CD14-positive monocyte (primary cell): ENCODE data around the gene HEPACAM2. TPM values are rescaled to one million over a fixed set of nuclear protein-coding genes. Genes with fewer than 3 reads are reported as not detected.

Source experiments
- DNase-seq, 3 donors: peaks; one replicate each; pipeline ENCODE4 v3.0.0-alpha.2; 2011 to 2022
- H2AFZ ChIP-seq: 2 replicates; pipeline ENCODE4 v1.6.0; 2012; ENCODE audit warnings: mild to moderate bottlenecking, low read depth, low read length, inconsistent platforms; ENCODE audit not compliant: insufficient read depth, poor library complexity, severe bottlenecking
- H3K27ac ChIP-seq, 2 donors: 1 replicate in 1 of 2; 2 replicates in 1 of 2; pipeline ENCODE4 v1.5.1; 2012 to 2013; ENCODE audit warnings: low read length in 2 of 2, control low read depth in 1 of 2, inconsistent platforms in 1 of 2, low read depth in 1 of 2, mild to moderate bottlenecking in 1 of 2
- H3K27me3 ChIP-seq, 2 donors: one replicate each; pipeline versions ENCODE4 v1.6.0 to v1.6.1; 2011 to 2013; ENCODE audit warnings: low read length in 2 of 2; ENCODE audit not compliant: control insufficient read depth in 2 of 2, insufficient read depth in 2 of 2
- H3K36me3 ChIP-seq, 2 donors: replicated peaks in 1 of 2; 1 replicate in 1 of 2; 2 replicates in 1 of 2; pipeline versions ENCODE4 v1.5.1 to v1.6.1; 2012 to 2013; ENCODE audit warnings: low read length in 2 of 2, control low read depth in 1 of 2, inconsistent platforms in 1 of 2, mild to moderate bottlenecking in 1 of 2; ENCODE audit not compliant: insufficient read depth in 2 of 2, control insufficient read depth in 1 of 2
- H3K4me1 ChIP-seq, 2 donors: 1 replicate in 1 of 2; 2 replicates in 1 of 2; pipeline versions ENCODE4 v1.5.1 to v1.6.1; 2012 to 2013; ENCODE audit warnings: low read length in 2 of 2, control low read depth in 1 of 2, inconsistent platforms in 1 of 2, mild to moderate bottlenecking in 1 of 2, moderate library complexity in 1 of 2; ENCODE audit not compliant: insufficient read depth in 2 of 2, control insufficient read depth in 1 of 2
- H3K4me2 ChIP-seq: replicated peaks from 2 replicates; pipeline ENCODE3; 2012; ENCODE audit warnings: low read length, moderate library complexity, mild to moderate bottlenecking; ENCODE audit not compliant: poor library complexity, severe bottlenecking; ENCODE audit errors: extremely low read depth
- H3K4me3 ChIP-seq, 3 experiments: fragments of 200-600 bp in 1 of 3; sonication (generic) in 1 of 3; replicated peaks in 1 of 3; 1 replicate in 2 of 3; 2 replicates in 1 of 3; pipeline ENCODE4 v1.5.1; 2011 to 2013; ENCODE audit warnings: low read length in 3 of 3, mild to moderate bottlenecking in 3 of 3, control low read depth in 2 of 3, low read depth in 2 of 3, inconsistent platforms in 1 of 3, moderate library complexity in 1 of 3
- H3K79me2 ChIP-seq: 2 replicates; pipeline ENCODE4 v1.6.0; 2012; ENCODE audit warnings: mild to moderate bottlenecking, control low read depth, inconsistent platforms, low read length, moderate library complexity; ENCODE audit not compliant: insufficient read depth
- H3K9ac ChIP-seq: 2 replicates; pipeline ENCODE4 v1.6.0; 2017; ENCODE audit warnings: low read length, mild to moderate bottlenecking; ENCODE audit not compliant: insufficient read depth, poor library complexity, severe bottlenecking
- H3K9me3 ChIP-seq, 2 donors: replicated peaks in 1 of 2; 1 replicate in 1 of 2; 2 replicates in 1 of 2; pipeline versions ENCODE4 v1.5.1 to v1.6.1; 2012 to 2013; ENCODE audit warnings: low read length in 2 of 2, control low read depth in 1 of 2; ENCODE audit not compliant: control insufficient read depth in 1 of 2, insufficient read depth in 1 of 2
- H4K20me1 ChIP-seq: 2 replicates; pipeline ENCODE4 v1.6.0; 2012; ENCODE audit warnings: mild to moderate bottlenecking, low read length, control low read depth, moderate library complexity; ENCODE audit not compliant: insufficient read depth
- H3K27ac Mint-ChIP-seq, 7 donors: one replicate each; pipeline ENCODE4 v1.8.0; 2020; ENCODE audit warnings: mild to moderate bottlenecking in 7 of 7, mixed read lengths in 7 of 7, moderate library complexity in 6 of 7, inconsistent platforms in 2 of 7
- H3K27me3 Mint-ChIP-seq, 3 donors: one replicate each; pipeline ENCODE4 v1.8.0; 2021 to 2022; ENCODE audit warnings: low read depth in 3 of 3, mild to moderate bottlenecking in 3 of 3, mixed read lengths in 3 of 3, moderate library complexity in 3 of 3, inconsistent platforms in 1 of 3
- H3K36me3 Mint-ChIP-seq, 2 donors: one replicate each; pipeline ENCODE4 v1.8.0; 2020; ENCODE audit warnings: mixed read lengths in 2 of 2, inconsistent platforms in 1 of 2, mild to moderate bottlenecking in 1 of 2
- H3K4me1 Mint-ChIP-seq: one replicate; pipeline ENCODE4 v1.8.0; 2020; ENCODE audit warnings: mild to moderate bottlenecking, mixed read lengths
- H3K4me3 Mint-ChIP-seq, 2 donors: one replicate each; pipeline ENCODE4 v1.8.0; 2020; ENCODE audit warnings: mild to moderate bottlenecking in 2 of 2, mixed read lengths in 2 of 2, moderate library complexity in 1 of 2
- H3K9me3 Mint-ChIP-seq, 7 donors: one replicate each; pipeline ENCODE4 v1.8.0; 2020 to 2022; ENCODE audit warnings: mixed read lengths in 7 of 7, mild to moderate bottlenecking in 6 of 7, moderate library complexity in 6 of 7, inconsistent platforms in 2 of 7
- CTCF ChIP-seq: fragments of 200-600 bp; IDR thresholded peaks from one replicate; pipeline ENCODE4 v1.8.0; 2022; ENCODE audit warnings: antibody characterized with exemption, mild to moderate bottlenecking
- WGBS: methylation state at CpG from one replicate; pipeline ENCODE4 v1.1.5; 2013; ENCODE audit warnings: missing lambda C conversion rate; ENCODE audit not compliant: insufficient coverage; 5-methylcytosine and 5-hydroxymethylcytosine counted together
- intact Hi-C, 2 donors: fragments of 100-400 bp; cut with micrococcal nuclease; formaldehyde crosslinking; loops; one replicate each; pipeline versions ENCODE4 v1.15.0 to v1.15.1; 2023
- polyA plus RNA-seq, 3 donors: library from polyadenylated mRNA; depleted of rRNA in 1 of 3; unstranded in 2 of 3; stranded (reverse) in 1 of 3; fragments of 300-500 nt in 2 of 3; fragments of >200 nt in 1 of 3; fragmentation: Illumina TruSeq in 2 of 3; gene quantifications; 1 replicate in 2 of 3; 2 replicates in 1 of 3; pipeline ENCODE4 v1.2.3, GENCODE V29; 2012 to 2021

The HEPACAM2 gene
- polyA plus RNA-seq, 3 donors: 0.11 TPM; not detected in 2

GRCh38 chr7:93238748-93239147, 12.5 kb upstream of the HEPACAM2 start:
- Histone ChIP-seq H3K27ac (no peak overlapping the region), H3K9ac (no peak overlapping the region), H3K4me3 (no peak overlapping the region), H3K27me3 (no peaks in the 10 kb centered on the region), H3K9me3 (no peaks in the 10 kb centered on the region), H3K4me1 (no peaks in the 10 kb centered on the region), H2AFZ (no peak overlapping the region), H3K79me2 (peaks cover 55% of the 10 kb centered on the region), H3K4me2 (no peak overlapping the region), H3K36me3 (peaks cover 19 to 21% of the 10 kb centered on the region in 2 donors), H4K20me1 (peaks cover 36% of the 10 kb centered on the region)
- no peaks in the 10 kb centered on the region for H3K9me3 Mint-ChIP-seq
- H3K27ac Mint-ChIP-seq: peak overlapping the region in 1 of 7 donors; percentile 1
- no peaks in the 10 kb centered on the region for H3K27me3 Mint-ChIP-seq
- no peak for TF ChIP-seq CTCF
- intact Hi-C loops: no loop called here
- H3K36me3 Mint-ChIP-seq: peaks cover 10 to 17% of the 10 kb centered on the region in 2 donors
- WGBS: 100% methylated on average over 1 of the region's 2 CpGs
- DNase-seq: no peak
- H3K4me3 Mint-ChIP-seq: no peak overlapping the region
- H3K4me1 Mint-ChIP-seq: no peaks in the 10 kb centered on the region

DNA sequence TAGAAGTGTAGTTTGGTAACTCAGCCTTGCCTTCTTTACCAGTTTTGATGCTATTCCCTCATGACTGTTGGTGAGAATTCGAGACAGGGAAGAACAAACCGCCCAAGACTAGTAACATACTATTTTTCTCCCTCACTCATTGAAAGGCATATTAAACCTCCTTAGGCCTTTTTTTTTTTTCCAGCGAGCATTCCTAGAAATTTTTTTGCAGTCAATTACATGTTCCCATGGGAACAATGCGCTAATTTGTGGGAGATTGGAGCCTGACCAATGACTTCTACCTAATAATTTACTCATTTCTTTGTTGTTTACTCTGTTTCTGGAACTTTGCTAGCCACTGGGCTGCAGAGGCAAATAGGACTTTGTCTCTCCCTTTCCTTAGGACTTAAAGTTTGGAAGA, 11.9 kb upstream of the HEPACAM2 start:
- H3K36me3 Mint-ChIP-seq: peaks cover 10 to 17% of the 10 kb centered on the region in 2 donors
- H3K9me3 Mint-ChIP-seq: no peaks in the 10 kb centered on the region
- TF ChIP-seq CTCF: no peak
- Histone ChIP-seq H2AFZ (no peak overlapping the region), H3K36me3 (peaks cover 19 to 21% of the 10 kb centered on the region in 2 donors), H3K4me1 (peaks cover 0 to 2% of the 10 kb centered on the region in 2 donors), H3K4me2 (no peak overlapping the region), H3K4me3 (no peak overlapping the region), H3K27me3 (no peaks in the 10 kb centered on the region), H3K27ac (no peak overlapping the region), H3K79me2 (peaks cover 62% of the 10 kb centered on the region), H3K9me3 (no peaks in the 10 kb centered on the region), H4K20me1 (peaks cover 33% of the 10 kb centered on the region), H3K9ac (no peak overlapping the region)
- no peak for DNase-seq
- WGBS: no CpG with 5 or more reads among the region's 4 CpGs
- no peaks in the 10 kb centered on the region for H3K27me3 Mint-ChIP-seq
- H3K4me3 Mint-ChIP-seq: no peak overlapping the region
- H3K27ac Mint-ChIP-seq: no peak overlapping the region
- peaks cover 2% of the 10 kb centered on the region for H3K4me1 Mint-ChIP-seq
- intact Hi-C loops: no loop called here
